NCI-H187 (cell line): Measurements from ENCODE around the gene EOMES.

Source experiments
- DNase-seq, 2 experiments: peaks; one replicate each; lab custom pipeline; 2025; lab: John Stamatoyannopoulos, UW

Gene EOMES

GRCh38 chr3:27680517-27681246 is 41.4 kb downstream of the EOMES start:
- no peak for DNase-seq

- no peak for DNase-seq
Measured at GRCh38 chr3:27679691-27680090, 42.4 kb downstream of the EOMES start.

GRCh38 chr3:27678234-27678633 is 43.9 kb downstream of the EOMES start:
- no peak for DNase-seq

GRCh38 chr3:27677565-27677964 is 44.6 kb downstream of the EOMES start:
- DNase-seq = no peak

- DNase-seq = no peak
Measured at GRCh38 chr3:27675287-27675686, 46.8 kb downstream of the EOMES start.

GRCh38 chr3:27673701-27674100 is 48.4 kb downstream of the EOMES start:
- DNase-seq = no peak

GRCh38 chr3:27671101-27671500 is 51.0 kb downstream of the EOMES start:
- no peak for DNase-seq

GRCh38 chr3:27670619-27671018 is 51.5 kb downstream of the EOMES start:
- DNase-seq = no peak

GRCh38 chr3:27669591-27669990 is 52.5 kb downstream of the EOMES start:
- no peak for DNase-seq

GRCh38 chr3:27667751-27668150 is 54.4 kb downstream of the EOMES start:
- DNase-seq = no peak

GRCh38 chr3:27666708-27667107 is 55.4 kb downstream of the EOMES start:
- DNase-seq = no peak

GRCh38 chr3:27666272-27666671 is 55.9 kb downstream of the EOMES start:
- DNase-seq = no peak
